GM18498 (cell line): ENCODE results near the gene PNRC1.
"Not testable (repeated sequence)": the region's sequence is repeated elsewhere in the genome, so short reads cannot be mapped to it uniquely, and the experiment has no call there.

Experiments
- ATAC-seq: cut with Tn5 transposase; IDR thresholded peaks from one replicate; pipeline ENCODE4 v1.9.1; 2021; ENCODE audit warnings: mild to moderate bottlenecking, moderate library complexity; ENCODE audit not compliant: unreplicated experiment

PNRC1 gene

DNA sequence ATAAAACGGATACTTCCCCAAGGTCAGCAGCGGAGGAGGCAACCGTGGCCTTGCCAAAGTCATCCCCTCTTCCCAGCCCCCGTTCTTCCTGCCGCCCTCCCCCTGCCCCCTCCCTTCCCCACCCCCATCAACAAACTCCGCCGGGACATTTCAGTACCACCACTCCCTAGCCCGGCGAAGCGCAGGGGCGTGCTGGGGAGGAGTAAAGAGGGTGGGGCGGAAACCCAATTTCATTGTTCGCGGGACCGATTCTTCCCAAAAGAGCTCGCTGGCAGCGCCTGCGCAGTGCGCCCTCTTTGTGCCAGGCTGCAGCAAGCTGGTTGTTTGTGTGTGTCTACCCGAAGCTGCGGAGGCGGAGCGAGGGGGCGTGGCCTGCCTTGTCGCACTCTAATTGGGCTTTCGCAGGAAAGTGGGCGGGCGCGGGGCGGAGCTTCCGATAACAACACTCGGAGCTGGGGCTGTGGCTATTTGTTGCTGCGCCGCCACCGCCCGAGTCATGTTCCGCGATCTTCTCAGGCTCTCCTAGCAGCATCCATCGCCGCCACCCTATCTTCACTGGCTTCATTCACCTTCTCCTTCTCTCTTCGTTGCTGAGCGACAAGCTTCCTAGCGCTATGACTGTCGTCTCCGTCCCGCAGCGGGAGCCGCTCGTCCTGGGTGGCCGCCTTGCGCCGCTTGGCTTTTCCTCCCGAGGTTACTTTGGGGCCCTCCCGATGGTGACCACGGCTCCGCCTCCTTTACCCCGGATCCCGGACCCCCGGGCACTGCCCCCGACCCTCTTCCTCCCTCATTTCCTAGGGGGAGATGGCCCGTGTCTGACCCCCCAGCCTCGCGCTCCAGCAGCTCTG, at the start of gene PNRC1:
TSS of gene PNRC1 (plus strand) at position 471 of the 848 bp plus-strand sequence. CDS start at position 615, 144 bp downstream.
- ATAC-seq = peak; percentile 77

DNA sequence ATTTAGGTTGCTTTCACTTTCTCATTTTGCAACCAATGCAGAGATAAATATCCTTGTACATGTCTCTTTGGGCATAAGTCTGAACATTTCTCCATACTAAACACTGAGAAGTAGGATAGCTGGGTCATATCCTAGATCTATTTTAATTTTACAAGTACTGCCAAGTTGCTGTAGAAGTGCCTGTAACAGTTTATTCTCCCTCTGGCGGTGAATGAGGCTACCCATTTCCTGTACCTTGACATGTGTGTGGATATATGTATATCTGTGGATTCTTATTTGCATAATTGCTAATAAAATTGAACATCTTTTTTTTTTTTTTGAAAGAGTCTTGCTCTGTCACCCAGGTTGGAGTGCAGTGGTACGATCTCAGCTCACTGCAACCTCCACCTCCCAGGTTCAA, 48.0 kb upstream of the PNRC1 start:
- no peak for ATAC-seq

DNA sequence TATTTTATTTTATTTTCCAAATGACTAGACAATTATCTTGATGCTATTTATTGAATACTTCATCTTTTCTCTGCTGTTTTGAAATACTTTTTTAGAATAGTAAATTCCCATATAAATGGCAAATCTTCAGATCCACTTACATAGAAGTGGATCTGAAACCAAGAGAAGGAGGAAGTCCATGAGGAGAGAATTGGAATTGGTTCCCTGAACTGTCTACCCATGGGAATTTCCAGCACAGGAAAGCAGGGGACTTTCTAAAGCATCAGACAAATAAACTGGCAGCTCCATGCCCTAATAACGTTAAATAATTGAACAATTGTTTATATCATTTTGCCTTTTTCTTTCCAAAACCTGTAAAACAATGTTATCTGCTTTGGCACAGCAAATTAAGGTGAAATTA, 47.1 kb upstream of the PNRC1 start:
- ATAC-seq = no peak

GRCh38 chr6:89034116-89034515, 46.4 kb upstream of the PNRC1 start:
- not testable (repeated sequence) for ATAC-seq

- ATAC-seq = no peak
Observed at GRCh38 chr6:89034586-89035251, 45.8 kb upstream of the PNRC1 start.

GRCh38 chr6:89035252-89036101, 45.1 kb upstream of the PNRC1 start:
- ATAC-seq = no peak

- ATAC-seq = no peak
Observed at GRCh38 chr6:89037141-89037900, 43.2 kb upstream of the PNRC1 start.

DNA sequence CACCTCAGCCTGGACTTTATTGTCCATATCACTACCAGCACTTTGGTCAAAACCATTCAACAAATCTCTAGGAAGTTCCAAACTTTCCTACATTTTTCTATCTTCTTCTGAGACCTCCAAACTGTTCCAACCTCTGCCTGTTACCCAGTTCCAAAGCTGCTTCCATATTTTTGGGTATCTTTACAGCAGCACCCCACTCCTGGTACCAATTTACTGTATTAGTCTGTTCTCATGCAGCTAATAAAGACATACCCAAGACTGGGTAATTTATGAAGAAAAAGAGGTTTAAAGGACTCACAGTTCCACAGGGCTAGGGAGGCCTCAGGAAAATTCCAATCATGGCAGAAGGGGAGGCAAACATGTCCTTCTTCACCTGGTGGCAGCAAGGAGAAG, 42.7 kb upstream of the PNRC1 start:
- not testable (repeated sequence) for ATAC-seq

GRCh38 chr6:89042664-89043063, 37.9 kb upstream of the PNRC1 start:
- no peak for ATAC-seq

DNA sequence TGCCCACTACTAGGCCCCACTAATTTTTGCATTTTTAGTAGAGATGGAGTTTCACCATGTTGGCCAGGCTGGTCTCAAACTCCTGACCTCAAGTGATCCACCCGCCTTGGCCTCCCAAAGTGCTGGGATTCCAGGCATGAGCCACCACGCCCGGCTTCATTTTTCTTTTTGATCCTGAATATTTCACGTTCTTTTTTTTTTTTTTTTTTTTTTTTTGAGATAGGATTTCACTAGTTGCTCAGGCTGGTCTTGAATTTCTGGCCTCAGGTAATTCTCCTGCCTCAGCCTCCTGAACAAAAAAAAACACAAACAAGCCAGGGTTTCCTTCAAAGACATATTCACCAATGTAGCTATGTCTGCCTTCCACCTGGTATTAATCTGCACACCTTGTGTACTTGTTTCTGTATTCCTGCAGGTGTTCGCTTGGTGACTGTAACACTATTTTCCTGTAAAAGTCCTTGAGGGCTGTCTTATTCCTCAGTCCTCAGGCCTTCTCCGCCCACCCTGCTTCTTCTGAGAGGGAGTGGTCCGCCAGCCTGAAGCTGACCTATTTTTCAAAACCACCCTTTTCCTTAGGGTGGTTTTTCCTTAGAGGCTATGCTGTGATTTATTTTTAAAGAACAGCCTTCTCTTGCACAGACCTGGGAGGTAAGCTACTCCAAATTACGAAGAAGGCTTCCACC, 36.1 kb upstream of the PNRC1 start:
- no peak for ATAC-seq

- no peak for ATAC-seq
Observed at GRCh38 chr6:89045011-89045387, 35.6 kb upstream of the PNRC1 start.

GRCh38 chr6:89045576-89045975, 35.0 kb upstream of the PNRC1 start:
- no peak for ATAC-seq

- ATAC-seq = no peak
Observed at GRCh38 chr6:89047473-89047872, 33.1 kb upstream of the PNRC1 start.

DNA sequence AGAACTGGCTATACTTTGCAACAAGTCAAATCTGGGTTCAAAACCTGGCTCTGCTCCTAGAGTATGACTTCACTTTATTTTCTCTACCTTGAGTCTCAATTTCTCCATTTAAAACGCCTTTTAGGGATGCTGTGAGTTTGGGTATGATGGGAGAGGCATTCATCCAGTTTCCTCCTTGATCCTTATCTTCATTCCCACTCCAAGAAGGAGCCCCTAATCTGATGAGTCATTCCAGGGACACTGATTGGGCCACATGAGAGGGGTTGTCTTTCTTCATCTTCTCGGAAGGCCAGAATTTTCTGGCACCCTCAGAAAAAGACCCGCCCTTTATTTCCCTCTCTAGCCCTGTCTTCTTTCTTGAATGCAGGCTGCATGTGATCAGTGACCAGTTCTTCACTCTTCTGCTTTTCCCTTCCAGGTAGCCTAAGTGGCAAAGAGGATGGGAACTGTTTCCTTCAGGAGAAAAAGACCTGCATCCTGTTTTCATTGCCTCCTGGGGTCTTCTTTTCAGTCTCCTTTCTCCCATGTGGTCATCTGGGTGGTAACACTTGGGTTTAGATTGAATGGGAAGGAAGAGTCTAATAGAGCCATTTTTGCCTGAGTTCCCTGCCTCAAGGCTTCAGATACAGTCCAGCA, 32.1 kb upstream of the PNRC1 start:
- ATAC-seq = no peak

DNA sequence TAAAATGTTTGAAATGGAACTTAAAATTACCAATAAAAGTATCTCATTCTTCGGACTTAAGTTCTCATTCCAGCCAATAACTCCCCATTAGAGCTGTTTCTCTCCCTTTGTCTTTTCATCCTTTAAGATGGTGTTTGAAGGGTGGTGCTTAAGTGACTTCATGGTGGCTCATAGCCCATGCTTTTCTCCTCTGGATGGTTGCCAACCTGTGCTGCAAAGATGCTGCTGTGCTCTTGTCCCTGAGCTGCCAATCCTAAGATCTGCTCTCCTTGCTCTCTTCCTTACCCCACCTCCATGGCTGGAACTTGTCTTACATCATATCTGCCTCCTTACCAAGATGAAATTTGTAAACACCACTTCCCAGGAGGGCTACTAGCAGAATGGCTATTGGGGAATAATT, 31.6 kb upstream of the PNRC1 start:
- no peak for ATAC-seq

- ATAC-seq = no peak
Observed at GRCh38 chr6:89050155-89050554, 30.4 kb upstream of the PNRC1 start.

DNA sequence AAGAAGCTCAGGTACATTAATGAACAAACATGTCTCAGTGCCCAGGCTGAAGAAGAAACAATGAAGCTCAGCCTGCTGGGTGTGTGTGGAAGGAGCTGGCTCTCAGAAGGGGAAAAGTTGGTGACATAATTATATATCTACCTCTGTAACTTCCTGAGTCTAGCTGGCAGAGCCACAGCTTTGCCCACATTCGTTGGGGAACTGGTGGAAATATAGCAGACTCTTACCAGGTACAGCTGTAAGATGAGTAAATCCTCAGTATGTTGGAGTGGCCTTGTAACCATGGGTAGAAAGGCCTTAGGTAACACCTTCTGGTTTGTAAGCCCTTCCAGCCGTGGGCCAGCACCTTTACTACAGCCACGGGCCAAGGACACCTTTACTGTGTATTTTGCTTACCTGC, 29.9 kb upstream of the PNRC1 start:
- no peak for ATAC-seq

DNA sequence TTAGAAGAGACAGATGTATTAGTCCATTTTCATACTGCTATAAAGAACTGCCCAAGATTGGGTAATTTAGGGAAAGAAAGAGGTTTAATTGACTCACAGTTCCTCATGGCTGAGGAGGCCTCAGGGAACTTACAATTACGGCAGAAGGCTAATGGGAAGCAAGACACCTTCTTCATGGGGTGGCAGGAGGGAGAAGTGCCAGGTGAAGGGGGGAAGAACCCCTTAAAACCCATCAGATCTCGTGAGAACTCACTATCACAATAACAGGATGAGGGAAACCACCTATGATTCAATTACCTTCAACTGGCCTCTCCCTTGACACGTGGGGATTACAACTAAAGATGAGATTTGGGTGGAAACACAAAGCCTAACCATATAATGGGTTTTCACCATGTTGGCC, 28.9 kb upstream of the PNRC1 start:
- no peak for ATAC-seq

- ATAC-seq = no peak
Observed at GRCh38 chr6:89054208-89054607, 26.3 kb upstream of the PNRC1 start.

GRCh38 chr6:89057759-89058158, 22.8 kb upstream of the PNRC1 start:
- no peak for ATAC-seq
